Testis (tissue), 3 donors: ENCODE measurements around the gene CMTM4. TPM values are rescaled to one million over a fixed set of nuclear protein-coding genes. Genes with fewer than 3 reads are reported as not detected.

ENCODE experiments used
- DNase-seq: peaks from one replicate; pipeline ENCODE4 v3.0.0-alpha.2; 2019
- H3K27ac ChIP-seq, 2 donors: fragments of 200-600 bp; sonication (generic); one replicate each; pipeline ENCODE4 v1.5.1; 2019
- H3K27me3 ChIP-seq: fragments of 200-600 bp; sonication (generic); one replicate; pipeline ENCODE4 v1.5.1; 2019
- H3K36me3 ChIP-seq: fragments of 200-600 bp; sonication (generic); one replicate; pipeline ENCODE4 v1.5.1; 2017; ENCODE audit warnings: low read depth; ENCODE audit errors: missing control alignments
- H3K4me1 ChIP-seq: fragments of 200-600 bp; sonication (generic); one replicate; pipeline ENCODE4 v1.5.1; 2019
- H3K4me3 ChIP-seq, 2 donors: fragments of 200-600 bp; sonication (generic); one replicate each; pipeline ENCODE4 v1.5.1; 2017 to 2019
- H3K9me3 ChIP-seq: fragments of 200-600 bp; sonication (generic); one replicate; pipeline ENCODE4 v1.5.1; 2017
- POLR2A ChIP-seq: fragments of 450-650 bp; IDR thresholded peaks from one replicate; pipeline ENCODE4 v1.6.1; 2017; ENCODE audit warnings: antibody characterized with exemption, mild to moderate bottlenecking, moderate library complexity
- WGBS, 2 donors: methylation state at CpG; one replicate each; pipeline ENCODE4 v1.1.5; 2018; 5-methylcytosine and 5-hydroxymethylcytosine counted together
- intact Hi-C: fragments of 100-400 bp; cut with DNase I; formaldehyde crosslinking; loops from one replicate; pipeline ENCODE4 v1.15.1; 2023; ENCODE audit warnings: low total_unique reads
- polyA plus RNA-seq: library from polyadenylated mRNA; stranded (reverse); fragments of 350-450 nt; fragmentation: Illumina TruSeq; extraction: RNeasy Lipid Tissue Mini Kit (QIAGEN cat#74804); gene quantifications from one replicate; pipeline ENCODE4 v1.2.3, GENCODE V29; 2014; ENCODE audit warnings: low read depth, low replicate concordance; ENCODE audit not compliant: insufficient read depth
- total RNA-seq, 2 donors: library from RNA; depleted of rRNA; stranded (reverse); fragments of >200 nt; gene quantifications; one replicate each; pipeline ENCODE4 v1.2.3, GENCODE V29; 2016
- TF ChIP-seq, protein P1 (sequence below), 3 experiments: fragments of 450-650 bp in 2 of 3; fragments of 200-600 bp in 1 of 3; sonication (generic) in 1 of 3; IDR thresholded peaks; one replicate each; pipeline ENCODE4 v1.5.1; 2016 to 2019; ENCODE audit warnings: antibody characterized with exemption in 3 of 3, mild to moderate bottlenecking in 2 of 3, moderate library complexity in 1 of 3

CMTM4 gene
- total and polyA plus RNA-seq, 3 donors from 2014 or later: 22.2 to 59.2 (median 50.9) TPM

DNA sequence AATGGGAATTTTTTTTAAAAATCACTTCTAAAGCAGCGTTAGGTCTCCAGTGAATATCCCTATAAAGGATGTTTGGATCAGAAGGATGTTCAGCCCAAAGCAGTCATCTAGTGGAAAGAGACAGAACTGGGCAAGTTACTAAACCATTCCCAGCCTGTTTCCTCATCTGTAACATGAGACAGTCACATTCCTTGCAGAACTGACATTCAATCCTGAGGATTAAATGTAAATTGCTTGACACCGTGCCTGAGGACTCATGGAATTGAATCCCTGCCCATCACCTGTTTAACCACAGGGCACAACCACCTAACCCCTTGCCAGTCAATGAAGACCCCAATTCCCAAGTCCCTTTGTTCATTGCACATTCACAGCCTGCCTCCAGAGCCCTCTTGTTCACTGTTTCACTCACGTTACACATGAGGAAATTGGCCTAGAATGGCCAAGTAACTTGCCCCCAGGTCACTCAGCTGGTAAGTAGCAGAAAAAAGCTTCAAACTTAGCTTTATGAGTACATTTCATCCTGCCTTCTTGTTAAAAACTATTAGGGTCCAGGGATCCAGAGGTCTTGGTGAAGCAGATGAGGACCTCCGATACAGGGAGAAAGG is 115.8 kb downstream of the CMTM4 start:
- Histone ChIP-seq H3K4me3 (no peak overlapping the region), H3K27me3 (no peaks in the 10 kb centered on the region), H3K27ac (no peak overlapping the region), H3K9me3 (no peaks in the 10 kb centered on the region), H3K4me1 (peaks cover 6% of the 10 kb centered on the region), H3K36me3 (no peaks in the 10 kb centered on the region)
- intact Hi-C loops: no loop called here
- TF ChIP-seq, protein P1, sequence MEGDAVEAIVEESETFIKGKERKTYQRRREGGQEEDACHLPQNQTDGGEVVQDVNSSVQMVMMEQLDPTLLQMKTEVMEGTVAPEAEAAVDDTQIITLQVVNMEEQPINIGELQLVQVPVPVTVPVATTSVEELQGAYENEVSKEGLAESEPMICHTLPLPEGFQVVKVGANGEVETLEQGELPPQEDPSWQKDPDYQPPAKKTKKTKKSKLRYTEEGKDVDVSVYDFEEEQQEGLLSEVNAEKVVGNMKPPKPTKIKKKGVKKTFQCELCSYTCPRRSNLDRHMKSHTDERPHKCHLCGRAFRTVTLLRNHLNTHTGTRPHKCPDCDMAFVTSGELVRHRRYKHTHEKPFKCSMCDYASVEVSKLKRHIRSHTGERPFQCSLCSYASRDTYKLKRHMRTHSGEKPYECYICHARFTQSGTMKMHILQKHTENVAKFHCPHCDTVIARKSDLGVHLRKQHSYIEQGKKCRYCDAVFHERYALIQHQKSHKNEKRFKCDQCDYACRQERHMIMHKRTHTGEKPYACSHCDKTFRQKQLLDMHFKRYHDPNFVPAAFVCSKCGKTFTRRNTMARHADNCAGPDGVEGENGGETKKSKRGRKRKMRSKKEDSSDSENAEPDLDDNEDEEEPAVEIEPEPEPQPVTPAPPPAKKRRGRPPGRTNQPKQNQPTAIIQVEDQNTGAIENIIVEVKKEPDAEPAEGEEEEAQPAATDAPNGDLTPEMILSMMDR (IDR thresholded peaks at IDR 0.05): no peak
- no peak for TF ChIP-seq POLR2A
- WGBS, 2 donors: 81 to 88% methylated on average over 4 of the region's 4 CpGs
- no peak for DNase-seq

DNA sequence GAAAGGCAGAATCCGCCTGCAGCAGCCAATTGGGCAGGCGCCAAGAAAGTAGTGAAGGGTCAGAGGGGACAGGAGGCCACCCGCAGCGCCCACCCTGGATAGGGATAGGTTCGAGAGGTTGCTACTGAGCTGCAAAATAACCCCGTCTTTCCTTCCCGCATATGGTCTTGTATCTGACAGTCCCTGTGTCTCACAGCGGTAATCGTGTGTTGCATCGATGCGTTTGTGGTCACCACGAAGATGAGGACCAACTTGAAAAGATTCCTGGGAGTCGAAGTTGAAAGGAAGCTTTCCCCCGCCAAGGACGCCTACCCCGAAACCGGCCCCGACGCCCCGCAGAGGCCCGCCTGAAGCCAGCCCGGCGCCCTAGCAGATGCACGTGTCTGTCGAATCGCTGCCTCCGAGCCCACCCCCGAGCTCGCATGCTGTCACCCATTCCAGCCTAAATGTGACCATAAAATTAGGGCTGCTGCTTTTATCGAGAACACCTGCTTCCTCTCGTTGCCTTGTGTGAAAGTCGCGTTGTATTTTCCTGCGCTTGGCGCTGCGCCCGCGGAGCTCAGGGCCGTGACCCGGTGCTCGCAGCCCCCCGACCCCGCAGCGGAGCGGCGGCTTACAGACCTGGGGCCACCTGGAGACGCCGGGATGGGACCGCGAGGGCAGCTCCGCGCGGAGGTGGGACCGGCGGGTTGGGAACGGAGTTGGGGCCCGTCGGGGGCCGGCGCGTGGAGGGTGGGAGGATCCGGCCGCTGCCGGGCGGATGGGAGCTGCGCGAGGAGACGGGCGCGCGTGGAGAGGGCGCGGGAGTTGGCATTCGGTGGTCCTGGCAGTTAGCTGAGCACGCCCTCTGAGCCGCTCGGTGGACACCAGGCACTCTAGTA is 117.7 kb downstream of the CMTM4 start, which contains the start of gene CMTM2:
CMTM2 (plus strand) TSS at position 813 of the 881 bp plus-strand sequence. CDS start 145 bp downstream, outside the sequence.
- TF ChIP-seq, protein P1 (IDR thresholded peaks at IDR 0.05): no peak
- TF ChIP-seq POLR2A: no peak
- H3K4me3 ChIP-seq: peak within 1 kb of the TSS in 1 of 2 donors; percentile 24
- peaks cover 6% of the 10 kb centered on the region for H3K4me1 ChIP-seq
- WGBS, 2 donors: 21 to 47% methylated on average over 26 to 72 of the region's 77 CpGs
- no peaks in the 10 kb centered on the region for H3K36me3 ChIP-seq
- DNase-seq: no peak
- H3K27me3 ChIP-seq: no peaks in the 10 kb centered on the region
- H3K9me3 ChIP-seq: no peaks in the 10 kb centered on the region
- intact Hi-C loops: no loop called here
- H3K27ac ChIP-seq: no peak within 1 kb of the TSS

DNA sequence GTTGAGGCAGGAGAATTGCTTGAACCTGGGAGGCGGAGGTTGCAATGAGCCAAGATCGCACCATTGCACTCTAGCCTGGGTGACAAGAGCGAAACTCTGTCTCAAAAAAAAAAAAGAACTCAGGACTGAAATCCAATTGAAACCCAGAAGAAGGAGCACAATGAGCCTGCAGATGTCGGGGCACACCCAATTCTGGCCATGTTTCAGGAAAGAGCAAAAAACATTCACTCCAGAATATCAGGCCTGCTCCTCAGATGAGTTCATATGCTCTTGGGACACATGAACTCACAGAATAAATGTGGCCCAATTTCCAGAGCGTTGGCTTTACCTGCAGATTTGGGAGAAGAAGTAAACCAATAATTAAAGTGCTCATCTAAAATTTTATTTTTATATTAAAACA is 120.2 kb downstream of the CMTM4 start:
- 78 to 82% methylated on average over 5 of the region's 5 CpGs for WGBS, 2 donors
- H3K27me3 ChIP-seq: no peaks in the 10 kb centered on the region
- no peaks in the 10 kb centered on the region for H3K36me3 ChIP-seq
- no peak for DNase-seq
- H3K9me3 ChIP-seq: no peaks in the 10 kb centered on the region
- no peak overlapping the region for H3K27ac ChIP-seq
- peaks cover 6% of the 10 kb centered on the region for H3K4me1 ChIP-seq
- H3K4me3 ChIP-seq: no peak overlapping the region
- intact Hi-C loops: no loop called here
- no peak for TF ChIP-seq POLR2A
- TF ChIP-seq, protein P1 (IDR thresholded peaks at IDR 0.05): no peak

DNA sequence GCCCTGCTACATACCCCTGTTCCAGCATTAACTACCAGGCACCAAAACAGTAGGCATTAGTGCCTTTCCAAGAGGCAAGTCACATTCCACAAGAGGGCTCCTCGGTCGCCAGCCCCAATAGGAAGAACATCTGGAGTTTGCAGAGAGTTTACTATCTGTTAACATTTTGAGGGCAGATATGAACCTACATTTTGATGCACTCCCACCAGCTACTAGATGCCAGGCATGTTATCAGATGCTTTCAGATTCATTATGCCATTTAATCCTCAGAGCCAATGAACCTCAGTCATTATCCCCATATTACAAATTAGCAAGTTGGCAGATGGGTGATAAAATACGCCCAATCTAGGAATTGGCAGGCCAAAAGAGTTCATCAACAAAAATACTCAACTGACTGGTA is 121.5 kb downstream of the CMTM4 start:
- WGBS, 2 donors: 82 to 89% methylated on average over 3 of the region's 3 CpGs

More for the DNA sequence above, 121.5 kb downstream of the CMTM4 start:
- H3K4me1 ChIP-seq: peaks cover 6% of the 10 kb centered on the region
- no peak overlapping the region for H3K27ac ChIP-seq
- no peak for DNase-seq
- no peaks in the 10 kb centered on the region for H3K9me3 ChIP-seq
- H3K27me3 ChIP-seq: no peaks in the 10 kb centered on the region
- no peaks in the 10 kb centered on the region for H3K36me3 ChIP-seq
- TF ChIP-seq, protein P1 (IDR thresholded peaks at IDR 0.05): no peak
- no peak for TF ChIP-seq POLR2A
- H3K4me3 ChIP-seq: no peak overlapping the region
- intact Hi-C loops: no loop called here
